SK-N-MC (cell line): Measurements from ENCODE around the gene ARPC1A.

Experiments
- EZH2 ChIP-seq: fragments of 200-600 bp; sonication (generic); IDR thresholded peaks from one replicate; pipeline ENCODE4 v1.6.1; 2017; ENCODE audit warnings: antibody characterized with exemption
- POLR2AphosphoS5 ChIP-seq: IDR thresholded peaks from 2 replicates; pipeline ENCODE4 v1.6.1; 2012; ENCODE audit warnings: mild to moderate bottlenecking, low read depth, low read length, borderline replicate concordance

GRCh38 chr7:99305473-99306260 lies 20.0 kb upstream of the ARPC1A start:
- TF ChIP-seq POLR2AphosphoS5 (no peak), EZH2 (no peak)
